Upper lobe of left lung (tissue), 6 donors: ENCODE results near the gene RAVER2. TPM values are rescaled to one million over a fixed set of nuclear protein-coding genes. Genes with fewer than 3 reads are reported as not detected.
"Not testable (repeated sequence)": the region's sequence is repeated elsewhere in the genome, so short reads cannot be mapped to it uniquely, and the experiment has no call there.

ENCODE experiments used
- ATAC-seq, 2 donors: fragments of 200-7000 bp; cut with Tn5 transposase; one replicate each; pipeline ENCODE4 v1.9.1; 2022; ENCODE audit warnings: mild to moderate bottlenecking in 2 of 2, moderate library complexity in 2 of 2; ENCODE audit not compliant: low FRiP score in 2 of 2
- DNase-seq, 2 donors: peaks; one replicate each; pipeline ENCODE4 v3.0.0-alpha.2; 2019 to 2020
- H3K27ac ChIP-seq, 4 donors: fragments of 200-600 bp; sonication (generic); one replicate each; pipeline ENCODE4 v1.5.1; 2016 to 2019
- H3K27me3 ChIP-seq, 4 donors: fragments of 200-600 bp; sonication (generic); one replicate each; pipeline ENCODE4 v1.5.1; 2017 to 2019
- H3K36me3 ChIP-seq, 4 donors: fragments of 200-600 bp; sonication (generic); one replicate each; pipeline ENCODE4 v1.5.1; 2016 to 2019
- H3K4me1 ChIP-seq, 4 donors: fragments of 200-600 bp; sonication (generic); one replicate each; pipeline ENCODE4 v1.5.1; 2018 to 2019
- H3K4me3 ChIP-seq, 4 donors: fragments of 200-600 bp; sonication (generic); one replicate each; pipeline ENCODE4 v1.5.1; 2017 to 2019; ENCODE audit warnings: mild to moderate bottlenecking in 2 of 4, moderate library complexity in 1 of 4
- H3K9me3 ChIP-seq, 4 donors: fragments of 200-600 bp; sonication (generic); one replicate each; pipeline ENCODE4 v1.5.1; 2018 to 2019
- CTCF ChIP-seq, 6 experiments: fragments of 450-650 bp in 4 of 6; fragments of 200-600 bp in 2 of 6; sonication (generic) in 2 of 6; IDR thresholded peaks; one replicate each; pipeline ENCODE4 v1.5.1; 2016 to 2019; ENCODE audit warnings: antibody characterized with exemption in 6 of 6
- EP300 ChIP-seq, 4 donors: sonication (generic); formaldehyde crosslinking; IDR thresholded peaks; one replicate each; pipeline ENCODE4 v1.5.1; 2017; ENCODE audit warnings: antibody characterized with exemption in 4 of 4, control low read depth in 2 of 4
- POLR2A ChIP-seq, 4 donors: fragments of 450-650 bp; IDR thresholded peaks; one replicate each; pipeline ENCODE4 v1.5.1; 2016 to 2017; ENCODE audit warnings: antibody characterized with exemption in 4 of 4, mild to moderate bottlenecking in 2 of 4
- POLR2AphosphoS5 ChIP-seq, 2 donors: sonication (generic); formaldehyde crosslinking; IDR thresholded peaks; one replicate each; pipeline ENCODE4 v1.5.1; 2017; ENCODE audit warnings: antibody characterized with exemption in 2 of 2
- WGBS, 2 donors: methylation state at CpG; one replicate each; pipeline ENCODE4 v1.1.5; 2017 to 2018; 5-methylcytosine and 5-hydroxymethylcytosine counted together
- total RNA-seq, 6 donors: library from RNA; depleted of rRNA in 4 of 6; stranded (reverse); fragments of >200 nt in 4 of 6; gene quantifications; one replicate each; pipeline versions ENCODE4 v1.1.0 to v1.2.1, GENCODE V29; 2016 to 2021
- donor health status: DM: no; HTN: no; CAD: no; lungs with moderate emphysema.
- donor health status: DM: no; HTN: yes; CAD: no; lungs with severe emphysema.

The RAVER2 gene
- total RNA-seq, 6 donors from 2014 or later, result 7.3 to 15.0 (median 9.1) TPM

- no peak for TF ChIP-seq POLR2A (IDR thresholded peaks at IDR 0.05)
- no peak for TF ChIP-seq CTCF (IDR thresholded peaks at IDR 0.05)
- TF ChIP-seq POLR2AphosphoS5 (IDR thresholded peaks at IDR 0.05), result no peak
- TF ChIP-seq EP300 (IDR thresholded peaks at IDR 0.05), result no peak
- no peak for ATAC-seq
- WGBS, 2 donors, result 69 to 81% methylated on average over 1 of the region's 1 CpG
Observed at GRCh38 chr1:64769482-64769881, 24.6 kb downstream of the RAVER2 start.

GRCh38 chr1:64769971-64770370, 25.1 kb downstream of the RAVER2 start:
- ATAC-seq (no peak), DNase-seq (no peak)
- Histone ChIP-seq H3K27me3 (no peaks in the 10 kb centered on the region), H3K4me1 (no peaks in the 10 kb centered on the region), H3K4me3 (no peak overlapping the region), H3K27ac (no peak overlapping the region), H3K36me3 (peaks cover 0 to 5% (median 0%) of the 10 kb centered on the region in 4 donors), H3K9me3 (peaks cover 0 to 3% (median 0%) of the 10 kb centered on the region in 4 donors)
- no peak for TF ChIP-seq POLR2AphosphoS5 (IDR thresholded peaks at IDR 0.05)
- TF ChIP-seq EP300 (IDR thresholded peaks at IDR 0.05), result no peak
- no peak for TF ChIP-seq POLR2A (IDR thresholded peaks at IDR 0.05)
- no peak for TF ChIP-seq CTCF (IDR thresholded peaks at IDR 0.05)
- WGBS, 2 donors, result 96% methylated on average over 2 of the region's 2 CpGs

More at GRCh38 chr1:64769482-64769881, 24.6 kb downstream of the RAVER2 start:
- DNase-seq, result no peak
- Histone ChIP-seq H3K27ac (no peak overlapping the region), H3K36me3 (peaks cover 0 to 5% (median 0%) of the 10 kb centered on the region in 4 donors), H3K27me3 (no peaks in the 10 kb centered on the region), H3K9me3 (peaks cover 0 to 3% (median 0%) of the 10 kb centered on the region in 4 donors), H3K4me3 (no peak overlapping the region), H3K4me1 (no peaks in the 10 kb centered on the region)

- 90 to 94% methylated on average over 3 of the region's 3 CpGs for WGBS, 2 donors
- not testable (repeated sequence) for H3K27ac ChIP-seq, ATAC-seq, DNase-seq, H3K4me1 ChIP-seq, H3K9me3 ChIP-seq, H3K4me3 ChIP-seq, H3K36me3 ChIP-seq, H3K27me3 ChIP-seq
Observed at GRCh38 chr1:64773306-64773705, 28.4 kb downstream of the RAVER2 start.

- H3K27me3 ChIP-seq, result no peaks in the 10 kb centered on the region
- DNase-seq (no peak), ATAC-seq (no peak)
- peaks cover 0 to 3% (median 0%) of the 10 kb centered on the region in 4 donors for H3K9me3 ChIP-seq
- no peak overlapping the region for H3K27ac ChIP-seq
- 66 to 77% methylated on average over 3 of the region's 3 CpGs for WGBS, 2 donors
- H3K36me3 ChIP-seq, result peaks cover 0 to 3% (median 0%) of the 10 kb centered on the region in 4 donors
- H3K4me1 ChIP-seq, result no peaks in the 10 kb centered on the region
- no peak for TF ChIP-seq EP300 (IDR thresholded peaks at IDR 0.05)
- TF ChIP-seq POLR2A (IDR thresholded peaks at IDR 0.05), result no peak
- TF ChIP-seq CTCF (IDR thresholded peaks at IDR 0.05), result no peak
- no peak for TF ChIP-seq POLR2AphosphoS5 (IDR thresholded peaks at IDR 0.05)
- H3K4me3 ChIP-seq, result no peak overlapping the region
Observed at GRCh38 chr1:64775113-64775512, 30.2 kb downstream of the RAVER2 start.

GRCh38 chr1:64782044-64782443, 37.2 kb downstream of the RAVER2 start:
- not testable (repeated sequence) for H3K4me3 ChIP-seq, H3K27ac ChIP-seq, DNase-seq, H3K4me1 ChIP-seq, H3K36me3 ChIP-seq, H3K27me3 ChIP-seq, ATAC-seq, H3K9me3 ChIP-seq
- WGBS, 2 donors, result 87% methylated on average over 6 of the region's 6 CpGs

- H3K27me3 ChIP-seq, ATAC-seq, H3K36me3 ChIP-seq, H3K4me3 ChIP-seq, H3K27ac ChIP-seq, H3K9me3 ChIP-seq, DNase-seq, H3K4me1 ChIP-seq: not testable (repeated sequence)
- WGBS, 2 donors, result 98 to 99% methylated on average over 5 of the region's 5 CpGs
Observed at GRCh38 chr1:64782848-64783247, 38.0 kb downstream of the RAVER2 start.
